ENCODE data around the gene PRKCZ. TPM values are rescaled to one million over a fixed set of nuclear protein-coding genes. Genes with fewer than 3 reads are reported as not detected.

Gene PRKCZ
- total RNA-seq, 1 donor from 2014 or later: 55.5 TPM

GRCh38 chr1:2180297-2181245, 130.4 kb downstream of the PRKCZ start:
- Mint-ChIP-seq H3K4me1 (peaks cover 4% of the 10 kb centered on the region), H3K27ac (no peak overlapping the region), H3K4me3 (no peak overlapping the region), H3K9me3 (no peaks in the 10 kb centered on the region), H3K27me3 (ENCODE audit: low read depth) (no peaks in the 10 kb centered on the region), H3K36me3 (peaks cover 17% of the 10 kb centered on the region)
- no peak for DNase-seq (ENCODE audit: low spot score in 2 of 2, unreplicated experiment in 2 of 2)
- no peak for TF ChIP-seq CTCF (IDR thresholded peaks at IDR 0.05; ENCODE audit: unreplicated experiment)

GRCh38 chr1:2181271-2181670, 131.1 kb downstream of the PRKCZ start:
- no peaks in the 10 kb centered on the region for H3K27me3 Mint-ChIP-seq (ENCODE audit: low read depth)
- no peak for TF ChIP-seq CTCF (IDR thresholded peaks at IDR 0.05; ENCODE audit: unreplicated experiment)
- peaks cover 4% of the 10 kb centered on the region for H3K4me1 Mint-ChIP-seq
- H3K4me3 Mint-ChIP-seq: no peak overlapping the region
- peaks cover 18% of the 10 kb centered on the region for H3K36me3 Mint-ChIP-seq
- no peak for DNase-seq (ENCODE audit: low spot score in 2 of 2, unreplicated experiment in 2 of 2)
- no peak overlapping the region for H3K27ac Mint-ChIP-seq
- no peaks in the 10 kb centered on the region for H3K9me3 Mint-ChIP-seq

- Mint-ChIP-seq H3K4me1 (peaks cover 4% of the 10 kb centered on the region), H3K4me3 (no peak overlapping the region), H3K27ac (no peak overlapping the region), H3K9me3 (no peaks in the 10 kb centered on the region), H3K36me3 (peaks cover 17% of the 10 kb centered on the region), H3K27me3 (ENCODE audit: low read depth) (no peaks in the 10 kb centered on the region)
- DNase-seq (ENCODE audit: low spot score in 2 of 2, unreplicated experiment in 2 of 2): no peak
- no peak for TF ChIP-seq CTCF (IDR thresholded peaks at IDR 0.05; ENCODE audit: unreplicated experiment)
Measured at GRCh38 chr1:2181752-2182151, 131.5 kb downstream of the PRKCZ start.

- Mint-ChIP-seq H3K27ac (no peak overlapping the region), H3K9me3 (no peaks in the 10 kb centered on the region), H3K4me3 (no peak overlapping the region), H3K27me3 (ENCODE audit: low read depth) (no peaks in the 10 kb centered on the region), H3K4me1 (peaks cover 4% of the 10 kb centered on the region), H3K36me3 (peaks cover 17% of the 10 kb centered on the region)
- no peak for DNase-seq (ENCODE audit: low spot score in 2 of 2, unreplicated experiment in 2 of 2)
- no peak for TF ChIP-seq CTCF (IDR thresholded peaks at IDR 0.05; ENCODE audit: unreplicated experiment)
Measured at GRCh38 chr1:2182376-2182775, 132.2 kb downstream of the PRKCZ start.

- H3K9me3 Mint-ChIP-seq: no peaks in the 10 kb centered on the region
- H3K4me3 Mint-ChIP-seq: no peak overlapping the region
- no peaks in the 10 kb centered on the region for H3K27me3 Mint-ChIP-seq (ENCODE audit: low read depth)
- peaks cover 17% of the 10 kb centered on the region for H3K36me3 Mint-ChIP-seq
- no peak for DNase-seq (ENCODE audit: low spot score in 2 of 2, unreplicated experiment in 2 of 2)
- peaks cover 4% of the 10 kb centered on the region for H3K4me1 Mint-ChIP-seq
- TF ChIP-seq CTCF (IDR thresholded peaks at IDR 0.05; ENCODE audit: unreplicated experiment): no peak
- H3K27ac Mint-ChIP-seq: no peak overlapping the region
Measured at GRCh38 chr1:2183937-2184334, 133.7 kb downstream of the PRKCZ start.
